ENCODE measurements around the gene BICDL2. TPM values are rescaled to one million over a fixed set of nuclear protein-coding genes. Genes with fewer than 3 reads are reported as not detected.

BICDL2 gene
- polyA plus RNA-seq, 1 of the 3 experiments (the other 2 are of a cell fraction) = not detected

GRCh38 chr16:3020247-3020603 is 16.5 kb downstream of the BICDL2 start, which contains the start of gene TNFRSF12A:
Gene TNFRSF12A, plus strand, starts transcription at chr16:3020368. Its CDS starts 30 bp downstream, at chr16:3020398.
- ChIA-PET POLR2A (interaction anchor here (1.3 to 1.4 kb wide), 2 partner anchors 10 to 16 kb away, joined by 4 to 8 read pairs; no protein-coding TSS in a partner anchor), CTCF (interaction anchor here (0.8 to 8.5 kb wide), 7 partner anchors 8 to 152 kb away, joined by 3 to 111 read pairs (median 4); partner anchors contain the start of gene CLDN9)
- Histone ChIP-seq H3K4me2 (peak within 1 kb of the TSS; percentile 99), H3K27me3 (ENCODE audit: insufficient read depth) (no peaks in the 10 kb centered on the region), H2AFZ (ENCODE audit: low read depth) (0 out of 2 replicates have a peak within 1 kb of the TSS, but pooled peaks have one; percentile 81), H3F3A (replicated peaks; ENCODE audit: insufficient read depth) (peaks cover 36% of the 10 kb centered on the region), H3K27ac (ENCODE audit: low read depth in 2 of 2, low read length in 1 of 2) (peak within 1 kb of the TSS; percentile 87 to 99), H3K9me2 (no peaks in the 10 kb centered on the region), H3K36me3 (replicated peaks in 1 of 2; ENCODE audit: control insufficient read depth in 1 of 2, insufficient read depth in 2 of 2, low read length in 1 of 2) (peaks cover 4 to 16% of the 10 kb centered on the region in 2 experiments), H3K79me2 (ENCODE audit: insufficient read depth) (peaks cover 11% of the 10 kb centered on the region; the same call in 1 of the 2 replicates), H3K9me3 (no peaks in the 10 kb centered on the region), H3K9ac (peak within 1 kb of the TSS; percentile 100), H4K20me1 (ENCODE audit: insufficient read depth) (peaks cover 8% of the 10 kb centered on the region), H3K4me1 (ENCODE audit: control insufficient read depth in 1 of 2, insufficient read depth in 2 of 2, low read depth in 1 of 2, low read length in 1 of 2) (peaks cover 8 to 33% of the 10 kb centered on the region in 2 experiments; a peak in 3 of 4 replicates), H3K4me3 (ENCODE audit: low read depth in 2 of 2, low read length in 1 of 2) (peak within 1 kb of the TSS; percentile 80 to 88)
- DNase-seq = peak; percentile 95
- no CpG with 5 or more reads among the region's 49 CpGs for WGBS (ENCODE audit: low lambda C conversion rate)
- TF ChIP-seq CHD2 (IDR thresholded peaks at IDR 0.05; ENCODE audit: low read length, partially characterized antibody) = no peak
- TF ChIP-seq EP300 (IDR thresholded peaks at IDR 0.05; ENCODE audit: borderline replicate concordance in 1 of 2, low read depth in 1 of 2, low read length in 1 of 2) = no peak
- TF ChIP-seq TAF1 (IDR thresholded peaks at IDR 0.05; ENCODE audit: borderline replicate concordance, low read depth, low read length) = peak; percentile 93
- no peak for TF ChIP-seq TEAD4 (IDR thresholded peaks at IDR 0.05; ENCODE audit: borderline replicate concordance, insufficient read depth)
- no peak for TF ChIP-seq NFIC (IDR thresholded peaks at IDR 0.05; ENCODE audit: borderline replicate concordance)
- peak; percentile 65; the same call in 1 of the 2 replicates for TF ChIP-seq MXI1 (IDR thresholded peaks at IDR 0.05; ENCODE audit: low read depth, low read length)
- TF ChIP-seq USF2 (IDR thresholded peaks at IDR 0.05; ENCODE audit: borderline replicate concordance, low read depth, low read length) = no peak
- TF ChIP-seq NRF1 (IDR thresholded peaks at IDR 0.05; ENCODE audit: low read depth, low read length) = no peak
- no peak for TF ChIP-seq MEF2A (IDR thresholded peaks at IDR 0.05; ENCODE audit: borderline replicate concordance, low read depth)
- no peak for TF ChIP-seq FOXM1 (IDR thresholded peaks at IDR 0.05; ENCODE audit: low read depth)
- no peak for TF ChIP-seq JUND (IDR thresholded peaks at IDR 0.05)
- TF ChIP-seq ZBTB33 (IDR thresholded peaks at IDR 0.05; ENCODE audit: borderline replicate concordance, low read depth) = no peak
- no peak for TF ChIP-seq EZH2phosphoT487 (IDR thresholded peaks at IDR 0.05; ENCODE audit: borderline replicate concordance, low read depth)
- no peak for TF ChIP-seq YY1 (IDR thresholded peaks at IDR 0.05; ENCODE audit: low read depth)
- no peak for TF ChIP-seq CTCF (IDR thresholded peaks at IDR 0.05)
- TF ChIP-seq, protein P1, sequence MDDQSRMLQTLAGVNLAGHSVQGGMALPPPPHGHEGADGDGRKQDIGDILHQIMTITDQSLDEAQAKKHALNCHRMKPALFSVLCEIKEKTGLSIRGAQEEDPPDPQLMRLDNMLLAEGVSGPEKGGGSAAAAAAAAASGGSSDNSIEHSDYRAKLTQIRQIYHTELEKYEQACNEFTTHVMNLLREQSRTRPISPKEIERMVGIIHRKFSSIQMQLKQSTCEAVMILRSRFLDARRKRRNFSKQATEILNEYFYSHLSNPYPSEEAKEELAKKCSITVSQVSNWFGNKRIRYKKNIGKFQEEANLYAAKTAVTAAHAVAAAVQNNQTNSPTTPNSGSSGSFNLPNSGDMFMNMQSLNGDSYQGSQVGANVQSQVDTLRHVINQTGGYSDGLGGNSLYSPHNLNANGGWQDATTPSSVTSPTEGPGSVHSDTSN (IDR thresholded peaks at IDR 0.05) = no peak
- peak; percentile 53; the same call in 1 of the 2 replicates for TF ChIP-seq SIN3A (IDR thresholded peaks at IDR 0.05; ENCODE audit: borderline replicate concordance, low read depth, low read length)
- TF ChIP-seq, protein P2, sequence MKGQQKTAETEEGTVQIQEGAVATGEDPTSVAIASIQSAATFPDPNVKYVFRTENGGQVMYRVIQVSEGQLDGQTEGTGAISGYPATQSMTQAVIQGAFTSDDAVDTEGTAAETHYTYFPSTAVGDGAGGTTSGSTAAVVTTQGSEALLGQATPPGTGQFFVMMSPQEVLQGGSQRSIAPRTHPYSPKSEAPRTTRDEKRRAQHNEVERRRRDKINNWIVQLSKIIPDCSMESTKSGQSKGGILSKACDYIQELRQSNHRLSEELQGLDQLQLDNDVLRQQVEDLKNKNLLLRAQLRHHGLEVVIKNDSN (IDR thresholded peaks at IDR 0.05; ENCODE audit: borderline replicate concordance, low read depth) = no peak
- peak; percentile 87 for TF ChIP-seq POLR2AphosphoS5 (IDR thresholded peaks at IDR 0.05; ENCODE audit: low read depth, low read length)
- TF ChIP-seq FOXJ3 (CRISPR knock-in tag; IDR thresholded peaks at IDR 0.05) = no peak
- TF ChIP-seq GATA2 (CRISPR knock-in tag; IDR thresholded peaks at IDR 0.05) = no peak
- no peak for TF ChIP-seq GABPA (IDR thresholded peaks at IDR 0.05; ENCODE audit: low read depth)
- TF ChIP-seq ELF1 (IDR thresholded peaks at IDR 0.05) = no peak; the same call in 1 of the 2 replicates
- TF ChIP-seq TCF12 (IDR thresholded peaks at IDR 0.05) = no peak

Data from SK-N-SH (cell line).